Measurements from ENCODE around the gene ZNF780B. TPM values are rescaled to one million over a fixed set of nuclear protein-coding genes. Genes with fewer than 3 reads are reported as not detected.
"Not testable (repeated sequence)": the region's sequence is repeated elsewhere in the genome, so short reads cannot be mapped to it uniquely, and the experiment has no call there.

ZNF780B gene
- total RNA-seq, 1 donor, result 10.0 TPM

DNA sequence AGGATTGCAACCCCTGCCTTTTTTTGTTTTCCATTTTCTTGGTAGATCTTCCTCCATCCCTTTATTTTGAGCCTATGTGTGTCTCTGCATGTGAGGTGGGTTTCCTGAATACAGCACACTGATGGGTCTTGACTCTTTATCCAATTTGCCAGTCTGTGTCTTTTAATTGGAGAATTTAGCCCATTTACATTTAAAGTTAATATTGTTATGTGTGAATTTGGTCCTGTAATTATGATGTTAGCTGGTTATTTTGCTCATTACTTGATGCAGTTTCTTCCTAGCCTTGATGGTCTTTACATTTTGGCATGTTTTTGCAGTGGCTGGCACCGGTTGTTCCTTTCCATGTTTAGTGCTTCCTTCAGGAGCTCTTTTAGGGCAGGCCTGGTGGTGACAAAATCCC is 14.3 kb downstream of the ZNF780B start:
- DNase-seq (ENCODE audit: low read depth in 2 of 3, low spot score in 2 of 3), result not testable (repeated sequence)

DNA sequence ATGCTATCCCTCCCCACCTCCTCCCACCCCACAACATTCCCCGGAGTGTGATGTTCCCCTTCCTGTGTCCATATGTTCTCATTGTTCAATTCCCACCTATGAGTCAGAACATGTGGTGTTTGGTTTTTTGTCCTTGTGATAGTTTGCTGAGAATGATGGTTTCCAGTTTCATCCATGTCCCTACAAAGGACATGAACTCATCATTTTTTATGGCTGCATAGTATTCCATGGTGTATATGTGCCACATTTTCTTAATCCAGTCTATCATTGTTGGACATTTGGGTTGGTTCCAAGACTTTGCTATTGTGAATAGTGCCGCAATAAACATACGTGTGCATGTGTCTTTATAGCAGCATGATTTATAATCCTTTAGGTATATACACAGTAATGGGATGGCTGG is 18.0 kb downstream of the ZNF780B start:
- DNase-seq (ENCODE audit: low read depth in 2 of 3, low spot score in 2 of 3), result not testable (repeated sequence)

GRCh38 chr19:40035996-40036395 is 20.0 kb downstream of the ZNF780B start:
- DNase-seq (ENCODE audit: low read depth in 2 of 3, low spot score in 2 of 3), result no peak

DNA sequence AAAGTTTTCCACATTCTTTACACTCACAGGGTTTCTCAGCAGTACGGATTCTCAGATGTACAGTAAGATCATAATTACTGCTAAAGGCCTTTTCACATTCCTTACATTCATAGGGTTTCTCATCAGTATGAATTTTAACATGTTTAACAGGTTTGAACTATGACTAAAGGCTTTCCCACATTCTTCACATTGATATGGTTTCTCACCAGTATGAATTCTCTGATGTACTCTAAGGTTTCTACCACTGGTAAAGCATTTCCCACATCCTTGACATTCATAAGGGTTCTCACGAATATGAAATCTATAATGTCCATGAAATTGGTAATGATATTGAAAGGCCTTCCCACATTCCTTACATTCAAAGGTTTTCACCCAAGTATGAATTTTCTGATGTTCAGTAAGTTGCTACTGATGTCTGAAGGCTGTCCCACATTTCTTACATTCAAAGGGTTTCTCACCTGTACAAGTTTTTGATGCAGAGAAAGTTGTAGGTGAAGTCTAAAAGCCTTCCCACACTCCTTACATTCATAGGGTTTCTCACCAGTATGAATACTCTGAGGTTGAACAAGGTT is 22.0 kb downstream of the ZNF780B start:
- DNase-seq (ENCODE audit: low read depth in 2 of 3, low spot score in 2 of 3), result no peak

GRCh38 chr19:40026597-40026970 is 29.4 kb downstream of the ZNF780B start:
- no peak for DNase-seq (ENCODE audit: low read depth in 2 of 3, low spot score in 2 of 3)

GRCh38 chr19:40025938-40026596 is 30.0 kb downstream of the ZNF780B start:
- DNase-seq (ENCODE audit: low read depth in 2 of 3, low spot score in 2 of 3), result no peak

DNA sequence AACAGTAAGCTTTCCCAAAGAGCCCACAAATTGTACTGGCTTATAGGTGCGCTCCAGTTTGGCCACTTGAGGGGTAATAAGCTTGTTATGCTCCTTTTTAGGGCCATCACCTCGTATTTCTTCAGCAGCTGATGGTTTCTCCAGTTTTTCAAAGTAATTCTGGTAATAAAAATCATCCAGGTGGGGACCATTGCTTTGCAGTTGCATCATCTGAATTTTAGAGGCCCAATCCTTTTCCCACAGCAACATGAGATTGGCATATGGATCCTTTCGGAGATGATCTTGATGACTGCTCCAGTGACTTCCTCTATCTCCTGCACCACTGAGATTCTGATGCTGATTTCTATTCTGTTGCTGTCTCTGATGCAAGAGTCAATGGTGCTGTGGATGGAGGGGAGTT is 32.1 kb downstream of the ZNF780B start:
- no peak for DNase-seq (ENCODE audit: low read depth in 2 of 3, low spot score in 2 of 3)

DNA sequence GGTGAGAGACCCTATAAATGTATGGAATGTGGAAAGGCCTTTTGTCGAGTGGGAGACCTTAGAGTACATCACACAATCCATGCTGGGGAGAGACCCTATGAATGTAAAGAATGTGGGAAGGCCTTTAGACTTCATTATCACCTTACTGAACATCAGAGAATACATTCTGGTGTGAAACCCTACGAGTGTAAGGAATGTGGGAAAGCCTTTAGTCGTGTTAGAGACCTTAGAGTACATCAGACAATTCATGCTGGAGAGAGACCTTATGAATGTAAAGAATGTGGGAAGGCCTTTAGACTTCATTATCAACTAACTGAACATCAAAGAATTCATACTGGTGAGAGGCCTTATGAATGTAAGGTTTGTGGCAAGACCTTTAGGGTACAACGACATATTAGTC is 42.0 kb downstream of the ZNF780B start:
- DNase-seq (ENCODE audit: low read depth in 2 of 3, low spot score in 2 of 3), result no peak

GRCh38 chr19:40009674-40010073 is 46.4 kb downstream of the ZNF780B start:
- DNase-seq (ENCODE audit: low read depth in 2 of 3, low spot score in 2 of 3), result no peak

DNA sequence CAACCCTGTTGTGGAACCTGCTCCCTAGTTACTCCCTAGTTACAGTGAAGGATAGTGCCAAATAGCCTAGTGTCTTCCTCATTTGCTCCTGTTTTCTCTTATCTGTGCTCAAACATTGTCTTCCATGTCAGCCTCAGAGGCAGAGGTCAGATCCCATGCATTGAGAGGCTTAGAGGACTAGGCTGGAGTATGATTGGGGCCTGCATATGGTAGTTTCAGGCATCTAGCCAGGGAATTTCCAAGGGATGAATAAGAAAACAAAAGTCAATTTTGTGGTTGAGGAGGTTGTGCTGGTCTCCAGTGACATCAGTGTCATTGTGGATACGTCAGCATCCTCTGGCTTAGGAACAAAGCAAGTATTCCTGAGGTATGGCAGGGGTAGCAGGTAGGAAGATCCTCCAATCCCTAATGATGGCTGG is 49.7 kb downstream of the ZNF780B start:
- DNase-seq (ENCODE audit: low read depth in 2 of 3, low spot score in 2 of 3), result no peak

DNA sequence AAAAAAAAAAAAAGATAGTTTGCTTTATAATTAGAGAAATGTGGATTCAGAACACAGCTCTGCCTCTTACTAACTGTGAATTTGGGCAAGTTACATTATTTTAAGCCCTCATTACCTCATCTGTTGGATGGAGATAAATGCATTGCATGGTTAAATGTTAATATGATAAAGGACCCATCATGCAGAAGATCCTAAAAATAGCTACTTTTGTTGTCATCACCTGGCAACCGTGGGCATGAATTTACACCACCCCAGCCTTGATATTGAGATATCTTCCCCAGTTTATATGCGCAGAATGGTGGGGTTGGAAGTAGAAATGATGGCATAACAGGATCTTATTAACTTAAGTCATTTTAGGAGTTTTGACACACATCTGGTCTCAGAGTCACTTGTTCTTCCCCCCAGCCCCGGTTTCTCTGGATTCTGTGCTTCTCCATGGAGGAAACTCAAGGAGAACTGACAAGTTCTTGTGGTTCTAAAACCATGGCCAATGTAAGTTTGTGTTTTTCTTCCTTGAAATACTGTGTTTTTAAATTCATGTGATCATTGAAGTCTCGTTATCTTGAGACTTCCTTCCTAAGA is 50.2 kb downstream of the ZNF780B start:
- DNase-seq (ENCODE audit: low read depth in 2 of 3, low spot score in 2 of 3), result no peak

DNA sequence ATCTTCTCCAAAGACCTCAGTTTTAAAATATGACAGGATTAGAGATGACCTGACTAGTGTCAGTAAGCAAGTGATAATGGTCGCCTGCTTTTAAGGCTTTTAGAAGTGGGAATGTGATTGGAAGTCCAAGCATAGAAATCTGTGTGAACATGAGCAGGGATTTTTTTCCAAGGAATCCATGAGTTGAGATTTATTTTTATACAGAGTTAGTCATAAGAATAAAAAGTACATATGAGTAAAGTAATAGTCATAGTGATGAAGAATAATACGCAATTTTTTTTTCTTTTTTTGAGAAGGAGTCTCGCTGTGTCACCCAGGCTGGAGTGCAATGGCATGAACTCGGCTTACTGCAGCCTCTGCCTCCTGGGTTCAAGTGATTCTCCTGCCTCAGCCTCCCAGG is 57.5 kb downstream of the ZNF780B start:
- DNase-seq (ENCODE audit: low read depth in 2 of 3, low spot score in 2 of 3), result no peak

DNA sequence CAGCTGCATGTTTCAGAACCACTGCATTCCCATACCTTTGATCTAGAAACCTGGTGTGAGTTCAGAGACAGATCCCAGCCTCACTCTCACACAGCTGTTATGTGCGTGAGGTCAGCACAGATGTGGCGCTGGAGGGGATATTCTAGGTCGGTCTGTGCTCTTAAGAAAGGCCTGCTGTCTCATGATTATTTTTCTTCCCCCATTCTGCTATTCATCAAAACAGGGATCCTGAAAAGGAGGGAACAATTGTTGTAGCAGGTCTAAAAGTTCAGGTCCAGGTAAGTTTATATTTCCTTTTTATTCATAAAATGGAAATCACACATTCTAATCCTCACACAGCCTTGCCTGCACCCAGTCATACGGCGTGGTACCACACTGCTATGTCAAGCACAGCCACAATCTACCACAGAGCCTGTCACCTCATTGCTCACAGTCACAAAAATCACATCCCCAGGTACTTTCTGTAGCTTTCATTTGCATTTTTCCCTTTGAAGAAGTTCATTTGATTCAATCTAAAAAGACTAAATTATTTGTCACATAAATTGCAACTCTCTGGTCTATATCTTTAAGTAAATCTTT is 58.3 kb downstream of the ZNF780B start:
- no peak for DNase-seq (ENCODE audit: low read depth in 2 of 3, low spot score in 2 of 3)

GRCh38 chr19:39996811-39997637 is 59.0 kb downstream of the ZNF780B start, which contains the start of gene ZNF546:
ZNF546 (plus strand) TSS chr19:39997060; CDS start chr19:39998327, 1,267 bp downstream.
- DNase-seq (ENCODE audit: low read depth in 2 of 3, low spot score in 2 of 3), result peak; percentile 72 to 89 (median 88)

DNA sequence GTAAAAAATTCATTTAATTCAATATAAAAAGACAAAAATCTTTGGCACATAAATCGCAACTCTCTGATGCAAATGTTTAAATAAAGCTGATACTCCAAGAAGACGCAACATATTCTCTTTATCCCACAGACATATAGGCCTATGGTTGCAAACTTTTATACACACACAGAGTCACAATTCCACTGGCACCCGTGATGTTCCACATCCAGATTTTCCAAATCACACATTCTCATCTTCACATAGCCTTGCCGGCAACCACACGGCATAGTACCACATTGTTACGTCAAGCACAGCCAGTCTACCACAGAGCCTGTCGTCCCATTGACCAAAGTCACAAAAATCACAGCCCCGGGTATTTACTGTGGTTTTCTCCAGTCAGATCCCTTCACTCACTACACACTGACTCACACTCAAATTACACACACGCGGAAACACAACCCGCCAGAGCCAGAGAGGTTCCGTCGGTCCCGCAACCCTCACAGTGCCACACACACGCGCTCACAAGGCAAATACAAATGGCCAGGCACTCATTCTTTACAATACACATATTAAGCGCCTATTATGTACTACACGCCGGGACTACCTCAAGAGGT is 59.7 kb downstream of the ZNF780B start:
- peak in 2 of 3 donors; percentile 50 to 56 for DNase-seq (ENCODE audit: low read depth in 2 of 3, low spot score in 2 of 3)

- no peak for DNase-seq (ENCODE audit: low read depth in 2 of 3, low spot score in 2 of 3)
Observed at GRCh38 chr19:39995794-39996193, 60.2 kb downstream of the ZNF780B start.

DNA sequence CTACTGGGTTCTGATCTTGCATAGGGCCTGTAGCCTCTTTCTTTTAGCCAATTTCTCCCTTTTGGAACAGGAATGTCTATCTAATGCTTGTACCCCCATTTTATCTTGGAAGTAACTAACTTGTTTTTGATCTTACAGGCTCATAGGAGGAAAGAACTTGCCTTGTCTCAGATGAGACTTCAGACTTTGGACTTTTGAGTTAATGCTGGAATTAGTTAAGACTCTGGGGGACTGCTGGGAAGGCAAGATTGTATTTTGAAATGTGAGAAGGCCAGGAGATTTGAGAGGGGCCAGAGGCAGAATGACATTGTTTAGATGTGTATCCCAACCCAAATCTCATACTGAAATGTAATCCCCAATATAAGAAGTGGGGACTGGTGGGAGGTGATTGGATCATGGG is 61.7 kb downstream of the ZNF780B start:
- no peak for DNase-seq (ENCODE audit: low read depth in 2 of 3, low spot score in 2 of 3)

DNA sequence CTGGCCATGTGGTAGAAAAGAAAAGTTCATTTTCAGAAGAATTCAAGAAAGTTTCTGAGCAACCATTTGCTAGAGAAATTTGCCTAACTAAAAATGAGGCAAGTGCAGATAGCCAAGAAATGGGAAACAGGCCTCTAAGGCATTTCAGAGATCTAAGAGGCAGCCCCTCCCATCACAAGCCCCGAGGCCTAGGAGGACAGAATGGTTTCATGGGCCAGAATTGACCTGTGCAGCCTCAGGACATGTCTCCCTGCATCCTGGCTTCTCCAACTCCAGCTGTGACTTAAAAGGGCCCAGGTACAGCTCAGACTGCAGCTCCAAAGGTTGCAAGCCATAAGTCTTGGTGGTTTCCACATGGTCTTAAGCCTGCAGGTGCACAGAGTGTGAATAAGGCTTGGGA is 62.4 kb downstream of the ZNF780B start:
- no peak for DNase-seq (ENCODE audit: low read depth in 2 of 3, low spot score in 2 of 3)

GRCh38 chr19:39987596-39987995 is 68.4 kb downstream of the ZNF780B start:
- no peak for DNase-seq (ENCODE audit: low read depth in 2 of 3, low spot score in 2 of 3)

DNA sequence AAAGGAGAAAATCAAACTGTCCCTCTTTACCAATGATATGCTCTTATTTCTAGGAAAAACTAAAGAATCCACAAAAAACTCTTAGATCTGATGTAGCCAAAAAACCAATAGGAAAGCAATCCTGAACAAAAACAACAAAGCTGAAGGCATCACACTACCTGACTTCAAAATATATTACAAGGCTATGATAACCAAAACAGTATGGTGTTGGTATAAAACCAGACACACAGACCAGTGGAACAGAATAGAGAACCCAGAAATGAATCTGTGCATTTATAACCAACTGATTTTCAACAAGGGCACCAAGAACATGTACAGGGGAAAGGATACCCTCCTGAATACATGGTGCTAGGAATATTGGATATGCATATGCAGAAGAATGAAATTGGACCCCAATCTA is 68.9 kb downstream of the ZNF780B start:
- DNase-seq (ENCODE audit: low read depth in 2 of 3, low spot score in 2 of 3), result no peak

DNA sequence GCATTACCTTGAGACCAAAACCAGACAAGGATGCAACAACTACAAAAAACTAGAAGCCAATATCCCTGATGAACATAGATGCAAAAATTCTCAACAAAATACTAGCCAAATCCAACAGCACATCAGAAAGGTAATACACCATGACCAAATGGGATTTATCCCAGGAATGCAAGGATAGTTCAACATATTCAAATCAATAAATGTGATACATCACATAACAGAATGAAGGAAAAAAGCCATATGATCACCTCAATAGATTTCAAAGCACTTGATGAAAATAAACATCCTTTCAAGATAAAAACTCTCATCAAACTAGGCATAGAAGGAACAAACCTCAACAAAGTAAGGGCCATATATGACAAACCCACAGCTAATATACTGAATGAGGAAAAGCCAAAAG is 69.4 kb downstream of the ZNF780B start:
- DNase-seq (ENCODE audit: low read depth in 2 of 3, low spot score in 2 of 3), result no peak
